Kidney epithelial cell (primary cell): Measurements from ENCODE around the gene ESD. TPM values are rescaled to one million over a fixed set of nuclear protein-coding genes. Genes with fewer than 3 reads are reported as not detected.

Experiments
- DNase-seq: peaks from one replicate; pipeline ENCODE4 v3.0.0-alpha.2; 2010; ENCODE audit warnings: low read depth
- H3K27me3 ChIP-seq: 2 replicates; pipeline ENCODE4 v1.6.0; 2011; ENCODE audit warnings: low read length; ENCODE audit not compliant: control insufficient read depth, insufficient read depth
- H3K36me3 ChIP-seq: 2 replicates; pipeline ENCODE4 v1.5.1; 2011; ENCODE audit warnings: low read length; ENCODE audit not compliant: control insufficient read depth, insufficient read depth
- H3K4me3 ChIP-seq: 2 replicates; pipeline ENCODE4 v1.5.1; 2011; ENCODE audit warnings: low read depth, mild to moderate bottlenecking, control low read depth, low read length
- total RNA-seq: library from RNA; depleted of rRNA; stranded (reverse); fragments of >200 nt; gene quantifications from 2 replicates; pipeline ENCODE4 v1.2.3, GENCODE V29; 2015
- TF ChIP-seq, protein P1 (sequence below): IDR thresholded peaks from 2 replicates; pipeline ENCODE4 v1.5.1; 2011; ENCODE audit warnings: mild to moderate bottlenecking, moderate library complexity, low read length, control low read depth, inconsistent platforms; ENCODE audit not compliant: insufficient read depth, poor library complexity, severe bottlenecking

ESD gene
- total RNA-seq, 1 donor from 2014 or later = 128 TPM

DNA sequence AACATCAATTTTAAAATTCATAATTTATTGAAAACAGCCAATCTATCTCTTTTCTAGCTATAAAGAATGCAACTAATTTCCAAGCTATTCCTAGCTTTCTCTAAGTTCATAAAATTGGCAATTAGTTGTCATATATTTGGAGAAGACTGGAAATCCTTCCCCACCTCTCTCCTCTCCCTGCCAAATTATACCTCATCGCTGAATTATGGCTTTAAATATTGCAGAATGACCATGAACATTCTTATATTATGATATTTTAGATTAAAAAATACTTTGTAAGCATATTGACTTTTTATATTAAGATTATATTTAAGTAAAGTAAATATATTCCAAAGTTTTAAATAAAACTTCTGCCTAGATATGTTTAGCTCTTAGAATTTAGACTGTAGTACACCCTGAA, 58.2 kb downstream of the ESD start:
- Histone ChIP-seq H3K27me3 (no peaks in the 10 kb centered on the region), H3K36me3 (no peaks in the 10 kb centered on the region), H3K4me3 (no peak overlapping the region)
- DNase-seq = no peak
- TF ChIP-seq, protein P1, sequence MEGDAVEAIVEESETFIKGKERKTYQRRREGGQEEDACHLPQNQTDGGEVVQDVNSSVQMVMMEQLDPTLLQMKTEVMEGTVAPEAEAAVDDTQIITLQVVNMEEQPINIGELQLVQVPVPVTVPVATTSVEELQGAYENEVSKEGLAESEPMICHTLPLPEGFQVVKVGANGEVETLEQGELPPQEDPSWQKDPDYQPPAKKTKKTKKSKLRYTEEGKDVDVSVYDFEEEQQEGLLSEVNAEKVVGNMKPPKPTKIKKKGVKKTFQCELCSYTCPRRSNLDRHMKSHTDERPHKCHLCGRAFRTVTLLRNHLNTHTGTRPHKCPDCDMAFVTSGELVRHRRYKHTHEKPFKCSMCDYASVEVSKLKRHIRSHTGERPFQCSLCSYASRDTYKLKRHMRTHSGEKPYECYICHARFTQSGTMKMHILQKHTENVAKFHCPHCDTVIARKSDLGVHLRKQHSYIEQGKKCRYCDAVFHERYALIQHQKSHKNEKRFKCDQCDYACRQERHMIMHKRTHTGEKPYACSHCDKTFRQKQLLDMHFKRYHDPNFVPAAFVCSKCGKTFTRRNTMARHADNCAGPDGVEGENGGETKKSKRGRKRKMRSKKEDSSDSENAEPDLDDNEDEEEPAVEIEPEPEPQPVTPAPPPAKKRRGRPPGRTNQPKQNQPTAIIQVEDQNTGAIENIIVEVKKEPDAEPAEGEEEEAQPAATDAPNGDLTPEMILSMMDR = no peak

- TF ChIP-seq, protein P1 = no peak
- DNase-seq = no peak
These were observed 58.9 kb downstream of the ESD start for GRCh38 chr13:46738055-46738454.

DNA sequence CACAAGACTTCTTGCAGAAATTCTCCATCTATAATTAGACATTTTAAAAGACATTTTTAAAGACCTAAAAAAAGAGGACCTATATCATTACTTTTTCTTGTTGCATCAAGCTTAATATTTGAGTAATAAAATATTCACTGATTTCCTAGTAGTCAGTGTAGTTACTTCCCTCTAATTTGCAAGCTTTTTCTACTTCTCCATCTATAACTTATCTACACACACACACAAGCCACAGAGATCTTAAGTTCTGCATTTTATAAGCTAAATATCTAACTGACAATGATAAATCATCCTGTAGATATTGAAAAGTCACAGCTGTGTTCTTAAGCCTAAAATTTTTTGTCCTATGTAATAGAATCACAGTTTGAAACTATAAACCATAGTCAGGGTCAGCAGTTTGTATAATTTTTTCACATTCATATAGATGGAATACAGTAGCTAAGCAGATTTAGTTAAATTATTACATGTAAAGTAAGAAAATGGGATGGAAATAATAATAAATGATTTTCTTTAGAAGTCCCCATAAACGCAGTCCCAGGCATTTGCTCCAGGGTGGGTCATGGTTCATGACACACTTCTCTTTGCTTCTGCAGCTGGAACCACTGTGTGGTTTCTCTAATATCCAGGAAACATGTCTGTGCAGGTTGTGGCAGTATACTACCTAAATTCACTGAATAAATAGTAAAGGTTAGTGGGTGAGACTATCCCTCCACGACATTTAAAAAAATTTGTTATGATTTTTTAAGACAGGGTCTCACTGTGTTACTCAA, 60.2 kb downstream of the ESD start:
- no peak for DNase-seq
- TF ChIP-seq, protein P1 = no peak
- no peaks in the 10 kb centered on the region for H3K27me3 ChIP-seq
- no peaks in the 10 kb centered on the region for H3K36me3 ChIP-seq
- H3K4me3 ChIP-seq = no peak overlapping the region

More at GRCh38 chr13:46738055-46738454, 58.9 kb downstream of the ESD start:
- Histone ChIP-seq H3K4me3 (no peak overlapping the region), H3K27me3 (no peaks in the 10 kb centered on the region), H3K36me3 (no peaks in the 10 kb centered on the region)

DNA sequence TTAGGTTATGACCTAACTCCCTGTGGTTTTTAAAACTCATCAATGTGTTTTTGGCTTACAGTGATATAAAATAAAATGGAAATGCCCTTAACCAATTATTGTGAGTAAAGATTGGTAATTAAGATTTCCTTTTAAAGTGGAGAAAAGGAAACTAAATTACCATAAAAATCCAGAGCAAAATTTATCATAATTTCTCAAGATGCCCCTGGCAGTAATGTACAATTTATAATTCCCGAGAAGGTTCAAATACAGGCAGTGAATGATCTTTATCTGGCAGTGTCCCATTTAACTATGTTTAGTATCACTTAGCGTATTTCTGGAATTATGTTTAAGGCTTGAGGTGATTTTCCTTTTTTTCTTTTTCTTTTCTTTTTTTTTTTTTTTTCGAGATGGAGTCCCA, 61.5 kb downstream of the ESD start:
- Histone ChIP-seq H3K36me3 (no peaks in the 10 kb centered on the region), H3K4me3 (no peak overlapping the region), H3K27me3 (no peaks in the 10 kb centered on the region)
- no peak for DNase-seq
- TF ChIP-seq, protein P1 = no peak

- no peak for DNase-seq
- Histone ChIP-seq H3K4me3 (no peak overlapping the region), H3K27me3 (no peaks in the 10 kb centered on the region), H3K36me3 (no peaks in the 10 kb centered on the region)
- TF ChIP-seq, protein P1 = no peak
These were observed 65.4 kb downstream of the ESD start for GRCh38 chr13:46731535-46731934.

DNA sequence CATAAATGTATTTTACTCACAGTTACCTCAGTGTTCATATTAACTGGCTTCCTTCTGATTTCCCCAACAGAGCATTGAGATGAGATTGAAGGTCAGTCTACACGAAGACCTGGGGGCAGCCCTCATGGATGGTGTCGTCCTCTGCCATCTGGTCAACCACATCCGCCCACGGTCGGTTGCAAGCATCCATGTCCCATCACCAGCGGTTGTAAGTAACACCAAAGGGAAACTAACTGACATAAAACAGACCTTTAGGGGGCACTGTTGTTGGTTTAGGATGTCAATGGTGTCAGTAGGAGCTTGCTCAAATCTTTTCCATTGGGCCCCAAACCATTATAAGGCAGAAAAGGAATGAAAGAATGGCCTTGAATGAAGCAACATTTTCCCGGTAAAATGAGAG, 68.2 kb downstream of the ESD start:
- no peak for DNase-seq
- H3K4me3 ChIP-seq = no peak overlapping the region
- no peaks in the 10 kb centered on the region for H3K27me3 ChIP-seq
- TF ChIP-seq, protein P1 = no peak
- no peaks in the 10 kb centered on the region for H3K36me3 ChIP-seq
